K562 (cell line): ENCODE results near the gene SUMF1. TPM values are rescaled to one million over a fixed set of nuclear protein-coding genes. Genes with fewer than 3 reads are reported as not detected.

Source experiments
- ARID1B ChIP-seq: fragments of 450-650 bp; IDR thresholded peaks from 2 replicates; pipeline ENCODE4 v1.6.1; 2016; ENCODE audit warnings: antibody characterized with exemption, mild to moderate bottlenecking, inconsistent platforms
- ATF3 ChIP-seq, 2 experiments: fragments of 450-650 bp in 1 of 2; sonication (generic) in 1 of 2; formaldehyde crosslinking in 1 of 2; IDR thresholded peaks in 1 of 2; conservative IDR thresholded peaks in 1 of 2; 2 replicates each; pipeline versions ENCODE4 v1.6.1 to v1.8.1; 2016 to 2023; ENCODE audit warnings: mild to moderate bottlenecking in 2 of 2, moderate library complexity in 2 of 2, inconsistent platforms in 1 of 2, missing genetic modification reagents in 1 of 2
- ESRRA ChIP-seq: fragments of 450-650 bp; IDR thresholded peaks from 2 replicates; pipeline ENCODE4 v1.6.1; 2014; ENCODE audit warnings: low read depth, mild to moderate bottlenecking, moderate library complexity, borderline replicate concordance
- POLR3A ChIP-seq: IDR thresholded peaks from 2 replicates; pipeline ENCODE4 v1.6.1; 2011; ENCODE audit warnings: borderline replicate concordance, mild to moderate bottlenecking, moderate library complexity; ENCODE audit not compliant: insufficient read length, insufficient read depth; ENCODE audit errors: extremely low read depth
- RBM22 ChIP-seq: fragments of 200-400 bp; formaldehyde crosslinking; IDR thresholded peaks from 2 replicates; pipeline ENCODE4 v1.6.1; 2018; ENCODE audit warnings: low read length, low read depth; ENCODE audit not compliant: poor library complexity, severe bottlenecking
- ZBTB11 ChIP-seq, 3 experiments: fragments of 200-800 bp in 1 of 3; fragments of 250-450 bp in 1 of 3; fragments of 450-650 bp in 1 of 3; sonication (Bioruptor Pico) in 1 of 3; sonication (Bioruptor generic) in 1 of 3; formaldehyde crosslinking in 1 of 3; IDR thresholded peaks; 2 replicates each; pipeline versions ENCODE4 v1.6.1 to v1.8.0; 2016 to 2022; ENCODE audit warnings: mild to moderate bottlenecking in 2 of 3, missing genetic modification characterization in 2 of 3, missing compliant biosample characterization in 1 of 3, moderate library complexity in 1 of 3
- ZBTB40 ChIP-seq, 2 experiments: fragments of 450-650 bp in 1 of 2; sonication (generic) in 1 of 2; formaldehyde crosslinking in 1 of 2; IDR thresholded peaks; 2 replicates each; pipeline versions ENCODE4 v1.7.1 to v1.9.0; 2016 to 2022; ENCODE audit warnings: inconsistent platforms in 1 of 2, mild to moderate bottlenecking in 1 of 2, missing genetic modification reagents in 1 of 2
- ZNF143 ChIP-seq: sonication (generic); formaldehyde crosslinking; IDR thresholded peaks from 2 replicates; pipeline ENCODE4 v1.9.0; 2022; ENCODE audit warnings: mild to moderate bottlenecking, missing genetic modification reagents
- ZNF354B ChIP-seq: fragments of 250-450 bp; sonication (Bioruptor Pico); IDR thresholded peaks from 2 replicates; pipeline ENCODE4 v1.4.0; 2020
- ZNF41 ChIP-seq: fragments of 250-450 bp; sonication (Bioruptor Pico); conservative IDR thresholded peaks from 2 replicates; pipeline ENCODE4 v1.4.0; 2020; ENCODE audit warnings: mild to moderate bottlenecking
- polyA plus RNA-seq, 8 experiments: library from polyadenylated mRNA; depleted of rRNA in 4 of 8; stranded (reverse) in 5 of 8; unstranded in 3 of 8; fragments of >200 nt; fragmentation: Nextera tagmentation in 2 of 8; fragmentation: Illumina TruSeq in 1 of 8; extraction: Ambion mirVana in 2 of 8; extraction: Trizol in 1 of 8; gene quantifications; 2 replicates each; pipeline versions ENCODE4 v1.2.1 to v1.2.3, GENCODE V29; 2011 to 2014; ENCODE audit warnings: inconsistent platforms in 1 of 8, missing spikeins in 1 of 8
- total RNA-seq, 7 experiments: library from RNA; depleted of rRNA in 6 of 7; stranded (reverse); fragments of >200 nt in 6 of 7; fragmentation: Illumina TruSeq in 2 of 7; extraction: Trizol in 2 of 7; gene quantifications; 2 replicates each; pipeline versions ENCODE4 v1.2.1 to v1.2.3, GENCODE V29; 2011 to 2021; ENCODE audit warnings: low replicate concordance in 1 of 7

SUMF1 gene
- total and polyA plus RNA-seq, 9 of the 15 experiments (the other 6 are each of a cell fraction or from before 2014, with no cell fraction given) = 1.3 to 7.4 (median 4.2) TPM

- TF ChIP-seq ATF3 (IDR thresholded peaks at IDR 0.05) = no peak
- peak; percentile 57; the same call in 1 of the 2 replicates for TF ChIP-seq ATF3 (CRISPR knock-in tag; conservative IDR thresholded peaks at IDR 0.05)
- TF ChIP-seq ZNF143 = peak; percentile 97
- TF ChIP-seq ZBTB40 (IDR thresholded peaks at IDR 0.05) = peak; percentile 44; the same call in 1 of the 2 replicates
- 0 out of 2 replicates have a peak, but pooled peaks have one; percentile 32 for TF ChIP-seq ZBTB40 (CRISPR knock-in tag; IDR thresholded peaks at IDR 0.05)
- TF ChIP-seq ZBTB11 (CRISPR knock-in tag; IDR thresholded peaks at IDR 0.05) = peak in 1 of 3 experiments; percentile 90; a peak in 2 of 6 replicates
- peak; percentile 97 for TF ChIP-seq RBM22
- no peak for TF ChIP-seq ZNF354B (CRISPR knock-in tag)
- peak; percentile 60; the same call in 1 of the 2 replicates for TF ChIP-seq ESRRA
- no peak for TF ChIP-seq POLR3A
- TF ChIP-seq ARID1B = peak; percentile 49
- TF ChIP-seq ZNF41 = peak; percentile 90
Measured at GRCh38 chr3:4493014-4493940, 26.2 kb upstream of the SUMF1 start, which contains the start of gene ITPR1 (continued).
